Peyer's patch (tissue), 4 donors: ENCODE results near the gene CPNE9. TPM values are rescaled to one million over a fixed set of nuclear protein-coding genes. Genes with fewer than 3 reads are reported as not detected.

Experiments
- DNase-seq, 3 donors: peaks; one replicate each; pipeline ENCODE4 v3.0.0-alpha.2; 2017 to 2019
- H3K27ac ChIP-seq, 4 donors: fragments of 200-600 bp; sonication (generic); one replicate each; pipeline ENCODE4 v1.5.1; 2016 to 2019
- H3K27me3 ChIP-seq, 2 donors: fragments of 200-600 bp; sonication (generic); one replicate each; pipeline ENCODE4 v1.5.1; 2019
- H3K36me3 ChIP-seq, 3 donors: fragments of 200-600 bp; sonication (generic); one replicate each; pipeline ENCODE4 v1.5.1; 2016 to 2019
- H3K4me1 ChIP-seq, 4 donors: fragments of 200-600 bp; sonication (generic); one replicate each; pipeline ENCODE4 v1.5.1; 2016 to 2019
- H3K4me3 ChIP-seq, 4 donors: fragments of 200-600 bp; sonication (generic); 1 replicate in 3 of 4; 2 replicates in 1 of 4; pipeline ENCODE4 v1.5.1; 2016 to 2019; ENCODE audit warnings: mild to moderate bottlenecking in 1 of 4
- H3K9me3 ChIP-seq, 4 donors: fragments of 200-600 bp; sonication (generic); one replicate each; pipeline ENCODE4 v1.5.1; 2016 to 2019; ENCODE audit warnings: mild to moderate bottlenecking in 1 of 4
- CTCF ChIP-seq, 6 experiments: fragments of 450-650 bp in 4 of 6; fragments of 200-600 bp in 2 of 6; sonication (generic) in 1 of 6; IDR thresholded peaks; one replicate each; pipeline ENCODE4 v1.5.1; 2017 to 2019; ENCODE audit warnings: antibody characterized with exemption in 6 of 6, mild to moderate bottlenecking in 3 of 6, moderate library complexity in 1 of 6
- POLR2A ChIP-seq, 2 donors: fragments of 450-650 bp; IDR thresholded peaks; one replicate each; pipeline ENCODE4 v1.5.1; 2017; ENCODE audit warnings: antibody characterized with exemption in 2 of 2, mild to moderate bottlenecking in 2 of 2, moderate library complexity in 2 of 2
- total RNA-seq, 4 donors: library from RNA; depleted of rRNA; stranded (reverse); fragments of >200 nt; gene quantifications; one replicate each; pipeline ENCODE4 v1.1.0, GENCODE V29; 2016

The CPNE9 gene
- total RNA-seq, 4 donors from 2014 or later: not detected

- Histone ChIP-seq H3K4me1 (peaks cover 3 to 19% (median 12%) of the 10 kb centered on the region in 4 donors), H3K4me3 (no peak overlapping the region), H3K36me3 (peaks cover 0 to 67% (median 3%) of the 10 kb centered on the region in 3 donors), H3K9me3 (no peaks in the 10 kb centered on the region), H3K27me3 (no peaks in the 10 kb centered on the region), H3K27ac (no peak overlapping the region)
- no peak for TF ChIP-seq POLR2A (IDR thresholded peaks at IDR 0.05)
- TF ChIP-seq CTCF (IDR thresholded peaks at IDR 0.05): no peak
- no peak for DNase-seq
Observed at GRCh38 chr3:9747267-9747666, 43.6 kb downstream of the CPNE9 start.

- peaks cover 3 to 19% (median 13%) of the 10 kb centered on the region in 4 donors for H3K4me1 ChIP-seq
- H3K27me3 ChIP-seq: no peaks in the 10 kb centered on the region
- H3K9me3 ChIP-seq: no peaks in the 10 kb centered on the region
- no peak overlapping the region for H3K27ac ChIP-seq
- H3K36me3 ChIP-seq: peaks cover 0 to 66% (median 3%) of the 10 kb centered on the region in 3 donors
- no peak for DNase-seq
- H3K4me3 ChIP-seq: no peak overlapping the region
- TF ChIP-seq POLR2A (IDR thresholded peaks at IDR 0.05) (no peak), CTCF (IDR thresholded peaks at IDR 0.05) (no peak)
Observed at GRCh38 chr3:9748031-9748430, 44.4 kb downstream of the CPNE9 start.

- peaks cover 0 to 56% (median under 1%) of the 10 kb centered on the region in 3 donors for H3K36me3 ChIP-seq
- TF ChIP-seq CTCF (IDR thresholded peaks at IDR 0.05) (no peak), POLR2A (IDR thresholded peaks at IDR 0.05) (no peak)
Observed at GRCh38 chr3:9749296-9749644, 45.6 kb downstream of the CPNE9 start.

GRCh38 chr3:9749645-9750555, 46.3 kb downstream of the CPNE9 start, which contains the start of gene OGG1:
TSS of gene OGG1 (plus strand) at chr3:9749952. CDS start at chr3:9750287, 335 bp downstream.
- peak in 1 of 2 donors; percentile 48 for TF ChIP-seq POLR2A (IDR thresholded peaks at IDR 0.05)
- peak in 1 of 6 experiments; percentile 8 for TF ChIP-seq CTCF (IDR thresholded peaks at IDR 0.05)
- peaks cover 0 to 56% (median 0%) of the 10 kb centered on the region in 3 donors for H3K36me3 ChIP-seq

More at GRCh38 chr3:9749296-9749644, 45.6 kb downstream of the CPNE9 start:
- Histone ChIP-seq H3K27ac (peak overlapping the region; percentile 82 to 92 (median 86)), H3K9me3 (no peaks in the 10 kb centered on the region), H3K4me1 (peaks cover 3 to 19% (median 13%) of the 10 kb centered on the region in 4 donors), H3K27me3 (no peaks in the 10 kb centered on the region), H3K4me3 (peak overlapping the region; percentile 48 to 63 (median 56))
- no peak for DNase-seq

GRCh38 chr3:9750556-9751411, 47.2 kb downstream of the CPNE9 start:
- peak in 2 of 3 donors; percentile 78 to 83 for DNase-seq
- Histone ChIP-seq H3K4me1 (peaks cover 3 to 25% (median 13%) of the 10 kb centered on the region in 4 donors), H3K27me3 (no peaks in the 10 kb centered on the region), H3K9me3 (no peaks in the 10 kb centered on the region), H3K4me3 (peak overlapping the region; percentile 48 to 63 (median 56)), H3K36me3 (peaks cover 0 to 52% (median 0%) of the 10 kb centered on the region in 3 donors), H3K27ac (peak overlapping the region; percentile 82 to 92 (median 86))
- no peak for TF ChIP-seq CTCF (IDR thresholded peaks at IDR 0.05)
- TF ChIP-seq POLR2A (IDR thresholded peaks at IDR 0.05): peak; percentile 24 to 66

More at GRCh38 chr3:9749645-9750555, 46.3 kb downstream of the CPNE9 start, which contains the start of gene OGG1:
- Histone ChIP-seq H3K27ac (peak within 1 kb of the TSS; percentile 82 to 92 (median 86)), H3K4me3 (peak within 1 kb of the TSS; percentile 48 to 63 (median 56)), H3K27me3 (no peaks in the 10 kb centered on the region), H3K9me3 (no peaks in the 10 kb centered on the region), H3K4me1 (peaks cover 3 to 25% (median 13%) of the 10 kb centered on the region in 4 donors)
- DNase-seq: peak; percentile 98 to 99 (median 98)
